Epithelial cell of esophagus (primary cell): Measurements from ENCODE around the gene ST6GALNAC1.

Source experiments
- DNase-seq: peaks from one replicate; pipeline ENCODE4 v3.0.0; 2010; ENCODE audit warnings: low read depth
- H3K4me3 ChIP-seq: 2 replicates; pipeline ENCODE4 v1.5.1; 2011; ENCODE audit warnings: mild to moderate bottlenecking, low read length, control low read depth
- CTCF ChIP-seq: IDR thresholded peaks from 2 replicates; pipeline ENCODE4 v1.5.1; 2011; ENCODE audit warnings: low read depth, mild to moderate bottlenecking, low read length, control low read depth, inconsistent platforms; ENCODE audit not compliant: insufficient read depth; ENCODE audit errors: missing control alignments

Gene ST6GALNAC1

GRCh38 chr17:76676629-76677028 is 33.1 kb upstream of the ST6GALNAC1 start:
- no peak for DNase-seq
- TF ChIP-seq CTCF = no peak
- H3K4me3 ChIP-seq = no peak overlapping the region

DNA sequence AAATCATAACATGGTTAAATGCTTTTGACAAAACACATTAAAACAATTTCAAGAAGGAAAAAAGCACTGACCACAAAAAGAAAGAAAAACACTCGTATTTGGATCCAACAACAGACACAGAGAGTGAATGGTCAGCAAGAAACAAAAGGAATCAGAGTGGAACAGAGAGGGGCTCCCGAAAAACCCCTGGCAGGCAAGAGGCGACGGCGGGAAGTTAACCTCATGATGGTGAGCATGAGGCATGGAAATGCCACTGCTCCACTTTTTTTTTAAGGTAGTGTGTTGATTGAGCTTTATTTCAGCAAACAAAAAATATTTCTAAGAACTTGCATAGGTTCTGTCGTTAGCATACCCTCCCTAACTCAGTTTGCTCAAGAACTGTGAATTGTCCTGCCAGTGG is 32.1 kb upstream of the ST6GALNAC1 start:
- TF ChIP-seq CTCF = no peak
- H3K4me3 ChIP-seq = no peak overlapping the region
- DNase-seq = no peak

- no peak overlapping the region for H3K4me3 ChIP-seq
- no peak for DNase-seq
- no peak for TF ChIP-seq CTCF
Measured at GRCh38 chr17:76674600-76674999, 31.0 kb upstream of the ST6GALNAC1 start.

DNA sequence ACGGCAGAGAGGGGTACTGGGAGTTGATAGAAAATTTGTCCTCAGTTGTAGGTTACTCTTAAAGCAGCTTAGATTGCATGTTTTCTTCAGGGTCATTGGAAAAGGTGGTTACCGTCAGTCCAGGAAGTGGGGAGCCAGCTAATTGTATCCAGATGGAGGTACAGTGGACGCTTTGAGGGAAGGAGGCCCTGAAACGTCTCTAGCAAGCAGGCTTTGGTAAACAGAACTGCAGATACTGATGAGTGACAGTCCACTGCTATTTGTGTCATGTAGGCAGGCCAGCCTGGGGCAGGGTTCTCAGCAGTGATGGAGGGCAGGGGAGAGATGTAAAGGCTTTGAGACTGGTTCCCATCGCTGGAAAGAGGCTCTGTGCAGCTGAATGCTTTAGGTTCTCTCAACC is 30.2 kb upstream of the ST6GALNAC1 start:
- no peak for TF ChIP-seq CTCF
- H3K4me3 ChIP-seq = no peak overlapping the region
- no peak for DNase-seq

- DNase-seq = no peak
- no peak for TF ChIP-seq CTCF
- no peak overlapping the region for H3K4me3 ChIP-seq
Measured at GRCh38 chr17:76672892-76673291, 29.3 kb upstream of the ST6GALNAC1 start.

DNA sequence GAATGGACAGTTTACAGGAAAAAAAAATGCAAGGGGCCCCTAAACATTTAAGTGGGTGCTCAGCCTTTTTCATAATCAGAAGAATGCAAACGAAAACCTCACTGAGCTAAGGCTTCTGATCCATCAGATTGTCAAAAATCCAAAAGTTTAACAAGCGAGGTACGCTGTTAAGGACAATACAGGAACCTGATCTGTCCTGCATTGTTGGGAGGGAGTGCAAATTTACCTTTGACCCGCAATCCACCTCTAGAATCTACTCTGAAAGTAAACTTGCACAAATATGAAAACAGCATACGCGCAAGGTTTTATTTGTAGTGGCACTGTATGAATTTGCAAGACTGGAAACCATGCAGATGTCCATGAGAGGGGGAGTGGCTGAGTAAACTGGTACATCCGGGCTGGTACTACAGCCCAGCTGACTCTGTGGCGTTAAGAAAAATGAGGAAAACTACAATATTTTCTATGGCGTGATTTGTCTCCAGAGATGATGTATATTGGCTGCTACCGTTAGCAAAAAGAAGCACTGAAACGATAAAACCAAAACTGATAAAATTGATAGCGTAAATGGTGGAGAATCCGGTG is 28.8 kb upstream of the ST6GALNAC1 start:
- no peak for DNase-seq
- no peak for TF ChIP-seq CTCF
- peak overlapping the region; percentile 84 for H3K4me3 ChIP-seq

GRCh38 chr17:76671912-76672262 is 28.3 kb upstream of the ST6GALNAC1 start:
- DNase-seq = no peak
- no peak for TF ChIP-seq CTCF
- peak overlapping the region; percentile 84 for H3K4me3 ChIP-seq
